Stimulated activated CD8-positive, alpha-beta memory T cell treated with anti-CD3 and anti-CD28 coated beads, Interleukin-15, amount 100 ng/mL, for 24 hours (primary cell): Measurements from ENCODE around the gene CDKL1.
"Not testable (repeated sequence)": the region's sequence is repeated elsewhere in the genome, so short reads cannot be mapped to it uniquely, and the experiment has no call there.

Experiments used
- DNase-seq: peaks from one replicate; pipeline ENCODE4 v3.0.0-alpha.2; 2020; ENCODE audit warnings: low read depth

Gene CDKL1

DNA sequence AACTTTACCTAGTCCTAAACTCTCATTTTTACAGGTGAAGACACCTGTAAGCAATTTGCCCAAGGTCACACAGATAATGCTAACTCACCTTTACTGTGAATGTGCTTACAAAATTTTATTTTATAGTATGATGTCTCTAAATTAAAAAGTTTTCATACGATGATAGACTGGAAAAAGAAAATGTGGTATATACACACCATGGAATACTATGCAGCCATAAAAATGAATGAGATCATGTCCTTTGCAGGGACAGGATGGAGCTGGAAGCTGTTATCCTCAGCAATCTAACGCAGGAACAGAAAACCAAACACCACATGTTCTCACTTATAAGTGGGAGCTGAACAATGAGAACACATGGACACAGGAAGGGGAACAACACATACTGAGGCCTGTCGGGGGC, 40.4 kb downstream of the CDKL1 start:
- DNase-seq: not testable (repeated sequence)

DNA sequence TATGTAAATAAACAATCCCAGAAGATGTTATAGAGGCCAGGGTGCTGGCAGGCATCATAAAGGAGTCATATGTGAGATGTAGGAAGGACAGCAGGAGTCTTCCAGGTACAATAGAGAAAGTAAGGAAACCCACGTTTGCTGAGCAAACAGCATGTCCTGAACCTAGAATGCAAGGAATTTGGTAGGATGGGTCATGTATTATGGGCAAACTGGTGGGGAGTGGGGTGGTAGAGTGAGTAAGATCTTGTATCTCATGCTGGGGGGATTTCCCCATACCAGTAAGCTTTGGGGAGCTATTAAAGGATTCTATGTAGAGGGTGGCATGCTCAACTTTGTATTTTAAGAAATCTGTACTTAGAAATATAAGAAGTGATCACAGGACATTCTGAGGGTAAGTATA, 41.0 kb downstream of the CDKL1 start:
- no peak for DNase-seq

DNA sequence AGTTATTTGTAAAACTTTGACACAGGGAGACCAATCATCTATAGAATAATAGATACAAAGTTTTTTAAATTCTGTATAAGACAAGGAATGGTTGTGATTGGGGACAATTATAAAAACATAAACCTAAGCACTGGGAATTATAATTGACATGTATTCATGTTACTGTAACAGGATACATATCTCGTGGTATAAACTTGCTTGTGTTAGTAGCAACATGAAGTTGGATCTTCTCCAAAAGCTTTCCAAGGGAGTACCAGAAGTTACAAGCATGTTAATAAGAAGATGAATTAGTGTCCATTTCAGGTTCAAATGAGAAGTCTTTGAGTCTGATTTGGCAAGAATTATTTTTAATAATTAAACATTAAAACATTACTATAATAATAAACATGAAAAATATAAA, 42.2 kb downstream of the CDKL1 start:
- no peak for DNase-seq

DNA sequence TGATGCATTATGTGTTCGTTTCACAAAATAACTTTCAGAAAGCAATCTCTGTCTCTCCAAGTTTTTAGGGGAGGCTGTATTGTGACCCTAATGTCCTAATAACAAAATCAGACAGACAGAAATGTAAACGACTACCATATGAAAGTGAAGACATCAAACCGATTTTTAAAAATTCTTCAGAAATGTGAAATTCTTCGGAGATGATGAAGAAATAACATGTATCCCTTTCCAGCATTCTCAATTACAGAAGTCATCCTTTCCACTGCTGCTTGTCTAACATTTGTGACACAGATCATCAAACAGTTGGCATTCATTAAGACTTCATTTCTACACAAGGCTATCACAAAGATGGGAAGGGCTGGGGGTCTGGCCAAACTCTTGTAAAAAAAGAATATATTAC, 43.6 kb downstream of the CDKL1 start:
- DNase-seq: no peak

DNA sequence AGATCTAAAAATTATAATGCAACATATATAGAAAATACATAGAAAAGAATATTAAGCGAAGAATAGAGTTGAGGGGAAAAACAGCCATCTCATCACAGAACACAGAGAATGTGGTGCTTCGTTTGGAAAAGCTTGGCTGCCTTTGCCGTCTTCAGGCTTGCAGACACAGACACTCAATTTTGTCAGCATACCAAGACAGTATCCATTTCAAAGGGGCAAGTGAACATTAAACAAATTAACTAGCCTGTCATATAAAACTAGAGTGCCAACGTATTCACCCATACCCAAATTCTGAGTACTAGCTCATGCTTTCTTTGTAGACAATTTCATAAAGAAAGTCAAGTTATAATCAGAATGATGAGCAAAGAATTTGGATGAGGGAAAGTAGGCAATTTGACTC, 44.1 kb downstream of the CDKL1 start:
- no peak for DNase-seq

DNA sequence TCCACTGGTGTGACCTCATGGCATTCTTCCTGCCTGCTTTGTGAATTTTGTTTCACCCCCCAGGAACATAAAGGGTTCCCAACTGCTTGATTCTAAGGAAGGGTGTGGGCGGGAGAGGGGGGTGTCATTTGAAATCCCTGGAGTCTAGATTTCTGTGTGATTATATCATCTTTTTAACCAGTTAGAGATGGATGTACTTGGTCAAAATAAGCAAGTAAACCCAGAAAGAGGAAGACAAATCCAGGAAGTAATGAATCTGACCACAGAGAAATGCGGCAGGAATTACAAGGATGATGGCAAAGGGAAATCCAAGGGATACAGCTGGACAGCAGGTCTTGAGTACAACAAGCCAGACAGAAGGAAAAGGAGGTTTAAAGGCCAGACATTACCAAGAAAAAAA, 45.7 kb downstream of the CDKL1 start:
- DNase-seq: no peak

DNA sequence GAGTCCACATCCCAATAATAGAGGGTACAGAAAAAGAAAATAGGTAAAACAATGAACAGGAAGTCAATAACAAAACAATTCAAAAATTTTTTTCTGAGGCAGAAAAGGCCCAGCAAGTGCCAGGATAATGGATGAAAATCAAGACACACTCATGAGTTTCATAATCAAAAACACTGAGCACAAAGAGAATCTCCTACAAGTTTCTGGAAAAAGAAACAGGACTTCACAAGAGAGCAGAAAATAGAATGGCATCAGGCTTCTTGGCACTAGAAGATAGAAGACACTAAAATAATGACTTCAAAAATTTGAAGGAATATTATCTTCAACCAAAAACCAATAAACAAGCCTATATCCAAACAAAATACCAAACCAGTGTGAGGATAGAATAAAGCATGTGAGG, 47.7 kb downstream of the CDKL1 start:
- DNase-seq: no peak

DNA sequence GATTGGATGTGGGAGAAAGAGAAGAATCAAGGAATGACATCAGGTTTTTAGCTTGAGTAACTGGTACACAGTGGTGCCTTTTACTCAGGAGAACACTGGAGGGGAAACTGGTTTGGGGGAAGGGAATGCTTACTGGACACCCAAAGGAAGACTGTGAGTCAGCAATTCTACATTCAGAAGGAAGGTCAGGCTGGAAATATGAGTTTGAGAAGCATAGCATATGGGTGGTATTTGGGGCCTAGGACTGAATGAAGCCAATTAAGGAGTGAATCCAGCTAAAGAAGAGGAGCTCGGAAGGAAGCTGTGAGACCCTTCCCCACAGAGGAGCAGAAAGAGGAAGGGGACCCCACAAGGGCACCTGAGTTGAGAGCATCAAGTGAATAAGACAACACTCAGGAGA, 49.2 kb downstream of the CDKL1 start:
- no peak for DNase-seq

DNA sequence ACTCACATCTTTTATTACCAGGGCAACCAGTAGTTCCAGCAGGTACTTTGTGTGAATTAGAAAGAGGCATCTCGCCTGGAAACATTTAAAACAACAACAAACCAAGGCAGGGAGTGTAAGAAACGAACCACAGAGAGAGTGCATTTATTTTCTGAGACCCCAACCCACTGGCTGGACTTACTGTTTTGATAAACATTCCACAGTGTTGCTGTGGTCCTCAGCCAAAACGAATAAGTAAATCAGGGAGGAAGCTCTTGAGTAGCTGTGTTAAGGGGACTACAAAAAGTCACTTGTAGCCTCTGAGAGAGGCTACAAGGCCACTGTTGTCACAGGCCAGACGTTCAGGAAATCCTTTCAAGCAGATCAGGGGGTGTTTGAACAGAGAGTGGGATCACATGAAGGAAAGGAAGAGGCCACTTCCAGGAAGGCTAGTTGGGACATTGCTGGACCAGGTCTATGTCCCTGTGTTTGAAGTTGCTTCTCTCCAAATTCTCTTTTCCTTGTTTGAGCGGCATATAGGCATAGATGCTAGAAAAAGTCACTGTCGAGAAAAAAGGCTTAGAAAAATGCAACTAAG, 50.7 kb downstream of the CDKL1 start:
- DNase-seq: no peak

DNA sequence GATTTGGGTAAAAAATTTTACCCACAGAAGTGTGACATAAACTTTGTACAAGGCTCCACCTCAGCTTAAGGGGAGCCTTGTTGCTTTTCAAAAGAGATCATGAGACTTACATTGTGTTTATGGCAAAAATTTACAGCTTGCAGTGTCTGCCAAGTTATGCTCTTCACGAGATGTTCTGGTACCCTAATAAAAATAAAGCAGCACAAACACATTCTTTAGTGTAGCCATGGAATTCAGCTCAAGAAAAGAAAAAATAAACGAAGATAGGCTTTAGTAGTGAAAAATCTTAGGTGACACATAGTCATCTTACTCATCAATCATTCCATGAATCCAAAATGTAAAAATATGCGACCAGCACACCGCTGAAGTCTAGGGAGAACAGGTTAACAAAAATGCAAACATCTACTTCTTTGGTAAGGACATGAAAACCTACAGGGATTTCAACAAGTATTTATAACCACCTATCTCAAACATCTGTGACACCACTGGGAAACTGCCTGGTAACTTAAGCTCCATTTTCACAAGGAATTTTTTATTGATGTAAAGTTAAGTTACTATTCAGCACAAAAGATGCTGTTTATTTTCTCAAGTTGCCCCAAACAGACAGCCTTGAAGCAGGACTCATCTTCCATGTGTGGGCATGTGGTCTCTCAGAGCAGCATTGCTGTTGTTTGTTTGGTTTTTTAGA, 51.7 kb downstream of the CDKL1 start:
- DNase-seq: no peak

DNA sequence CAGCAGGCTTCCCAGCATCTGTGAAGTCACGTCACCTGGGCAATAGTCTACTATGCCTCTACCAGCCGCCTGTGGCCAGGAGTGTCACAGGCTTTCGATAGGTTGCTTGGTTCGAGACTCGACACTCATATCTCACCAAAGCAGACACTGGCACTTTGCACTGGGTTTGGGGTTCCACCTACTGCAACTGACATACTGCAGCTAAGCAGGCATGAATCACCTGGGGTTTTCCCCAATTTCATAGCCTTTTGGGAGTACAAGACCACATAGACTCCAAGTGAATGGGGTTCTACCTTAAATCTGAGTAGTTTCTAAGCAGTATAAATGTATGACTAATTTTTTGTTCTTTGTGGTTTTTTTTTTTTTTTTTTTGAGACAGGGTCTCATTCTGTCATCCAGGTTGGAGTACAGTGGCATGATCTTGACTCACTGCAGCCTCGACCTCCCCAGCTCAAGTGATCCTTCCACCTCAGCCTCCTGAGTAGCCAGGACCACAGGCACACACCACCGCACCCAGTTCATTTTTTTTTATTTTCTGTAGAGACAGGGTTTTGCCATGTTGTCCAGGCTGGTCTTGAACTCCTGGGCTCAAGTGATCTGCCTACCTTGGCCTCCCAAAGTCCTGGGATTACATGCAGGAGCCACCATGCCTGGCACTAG, 52.4 kb downstream of the CDKL1 start:
- no peak for DNase-seq

DNA sequence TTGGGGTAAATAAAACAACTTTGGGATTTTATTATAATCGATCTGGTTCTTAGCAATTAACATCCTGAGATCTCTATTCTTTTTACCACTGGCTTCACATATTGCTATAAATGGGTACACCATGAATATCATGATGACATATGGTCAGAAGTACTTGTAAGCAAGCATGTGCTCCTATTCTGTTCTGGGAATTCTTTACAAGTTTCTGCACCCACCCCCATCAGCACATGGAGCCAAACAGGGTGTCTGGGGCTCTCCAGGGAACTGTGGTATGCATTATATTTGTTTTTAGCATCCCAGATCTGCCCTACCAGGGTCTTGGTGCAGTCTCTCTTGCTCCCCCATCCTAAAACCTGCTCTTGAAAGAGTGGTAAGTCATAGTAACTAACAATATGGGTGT, 53.2 kb downstream of the CDKL1 start:
- no peak for DNase-seq

DNA sequence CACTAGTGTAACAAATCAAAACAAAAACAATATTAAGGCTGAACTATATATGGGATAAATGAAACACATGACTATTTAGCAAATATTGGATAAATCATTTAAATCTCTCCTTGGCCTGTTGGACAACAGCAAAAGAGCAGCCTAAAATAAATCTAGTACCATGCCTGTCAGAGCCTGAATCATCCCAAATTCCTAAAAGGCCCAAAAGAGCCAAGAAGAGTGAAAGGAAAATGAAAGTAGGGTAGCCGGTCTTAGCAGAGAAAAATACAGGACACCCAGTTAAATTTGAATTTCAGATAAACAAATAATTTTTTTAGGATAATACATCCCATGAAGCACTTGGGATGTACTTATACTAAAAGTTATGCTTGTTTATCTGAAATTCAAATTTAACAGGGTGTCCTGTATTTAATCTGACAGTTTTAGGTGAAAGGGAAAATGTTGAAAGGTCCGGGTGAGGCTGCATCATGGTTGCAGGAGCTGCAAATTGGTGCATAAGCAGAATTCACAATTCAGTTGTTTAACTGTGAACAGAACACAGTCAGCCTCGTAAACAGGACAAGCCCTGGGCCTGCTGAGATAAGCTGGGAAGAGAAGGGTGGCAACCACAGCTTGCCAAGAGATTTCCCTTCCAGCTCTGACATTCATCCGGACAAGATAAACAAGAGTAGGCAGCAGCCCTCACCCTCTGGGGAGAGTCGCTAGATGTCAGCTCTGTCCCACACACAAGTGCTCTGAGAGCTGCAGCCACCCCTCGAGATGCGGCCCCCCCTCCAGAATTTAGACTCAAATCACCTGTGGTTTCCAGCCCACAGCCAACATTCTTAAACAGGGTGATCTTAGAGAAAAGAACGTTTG, 54.2 kb downstream of the CDKL1 start:
- no peak for DNase-seq

DNA sequence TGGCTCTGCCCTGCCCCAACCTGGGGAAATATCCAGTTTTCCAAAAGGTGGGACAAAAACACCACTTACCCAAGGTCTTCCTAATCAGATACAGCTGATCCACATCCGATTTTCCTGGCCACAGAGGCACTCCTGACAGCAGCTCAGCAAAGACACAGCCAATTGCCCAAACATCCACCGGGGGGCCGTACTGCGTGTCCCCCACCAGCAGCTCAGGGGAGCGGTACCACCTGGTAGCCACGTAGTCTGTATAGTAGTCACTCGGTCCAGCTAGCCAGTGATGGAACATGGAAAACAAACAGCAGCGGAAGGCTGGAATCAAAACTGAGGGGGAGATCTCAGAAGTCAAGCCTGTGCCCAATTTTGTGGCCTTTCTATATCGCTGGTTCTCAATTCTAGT, 55.7 kb downstream of the CDKL1 start:
- DNase-seq: no peak

DNA sequence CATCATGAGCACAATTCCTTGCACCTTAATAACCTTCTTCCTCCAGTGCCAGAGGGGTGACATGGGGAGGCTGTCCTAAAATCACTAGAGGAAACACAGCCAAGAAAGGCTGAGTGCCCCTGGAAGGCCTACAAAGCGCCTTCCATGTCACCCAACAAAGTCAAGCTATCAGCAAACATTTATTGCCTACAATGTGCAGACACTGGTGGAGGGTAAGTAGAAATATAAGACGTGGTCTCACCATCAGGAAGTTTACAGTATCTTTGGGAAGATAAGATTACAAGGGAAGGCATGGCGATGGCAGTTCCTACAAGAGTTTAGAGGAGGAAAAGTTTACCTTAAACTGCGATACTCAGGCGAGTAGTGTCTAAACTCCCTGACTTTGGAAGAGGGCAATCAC, 56.6 kb downstream of the CDKL1 start:
- DNase-seq: no peak

DNA sequence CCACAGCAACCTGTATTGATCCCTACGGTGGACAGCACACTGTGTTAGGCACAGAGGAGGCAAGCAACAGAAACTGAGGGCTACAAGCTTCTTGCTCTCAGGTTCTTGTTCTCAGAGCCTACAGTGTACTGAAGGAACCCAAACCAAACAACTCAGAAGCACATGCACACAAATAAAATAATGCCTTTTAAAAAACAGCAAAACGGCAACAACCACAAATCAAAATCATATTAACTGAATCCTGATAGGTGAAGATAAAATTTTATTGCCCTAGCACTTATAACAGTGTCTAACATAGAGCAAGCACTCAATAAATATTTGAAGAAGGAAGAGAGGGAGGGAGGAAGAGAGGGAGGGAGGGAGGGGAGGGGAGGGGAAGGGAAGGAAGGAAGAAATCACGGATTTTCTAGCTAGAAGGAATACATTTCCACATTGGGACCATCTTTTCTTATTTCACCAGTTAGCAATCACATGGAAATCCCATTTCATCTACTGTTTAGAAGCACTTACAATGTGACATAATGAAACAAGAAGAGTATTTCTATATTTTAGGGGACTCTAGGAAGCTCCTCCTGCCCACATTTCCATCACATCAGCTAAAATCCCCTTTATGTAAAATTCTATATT, 57.4 kb downstream of the CDKL1 start:
- no peak for DNase-seq

DNA sequence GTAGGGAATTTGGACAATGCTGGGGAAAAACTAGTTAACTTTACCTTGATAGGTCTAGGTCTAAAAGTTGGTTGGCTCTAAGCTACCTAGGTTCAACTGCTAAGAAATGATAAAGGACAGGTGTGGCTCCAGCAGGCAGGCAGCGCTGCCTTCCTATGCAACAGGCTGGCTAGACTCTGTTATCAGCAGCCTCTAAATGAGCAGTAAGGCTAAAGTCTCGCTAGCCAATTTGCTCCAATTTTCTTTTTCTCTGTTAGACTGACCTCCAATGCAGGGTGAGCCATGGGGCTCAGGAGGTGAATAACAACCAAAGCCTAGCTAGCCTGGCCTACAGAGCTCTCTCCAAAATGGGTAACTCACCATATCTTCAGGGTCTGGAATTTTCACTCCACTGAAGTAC, 58.1 kb downstream of the CDKL1 start:
- DNase-seq: no peak

DNA sequence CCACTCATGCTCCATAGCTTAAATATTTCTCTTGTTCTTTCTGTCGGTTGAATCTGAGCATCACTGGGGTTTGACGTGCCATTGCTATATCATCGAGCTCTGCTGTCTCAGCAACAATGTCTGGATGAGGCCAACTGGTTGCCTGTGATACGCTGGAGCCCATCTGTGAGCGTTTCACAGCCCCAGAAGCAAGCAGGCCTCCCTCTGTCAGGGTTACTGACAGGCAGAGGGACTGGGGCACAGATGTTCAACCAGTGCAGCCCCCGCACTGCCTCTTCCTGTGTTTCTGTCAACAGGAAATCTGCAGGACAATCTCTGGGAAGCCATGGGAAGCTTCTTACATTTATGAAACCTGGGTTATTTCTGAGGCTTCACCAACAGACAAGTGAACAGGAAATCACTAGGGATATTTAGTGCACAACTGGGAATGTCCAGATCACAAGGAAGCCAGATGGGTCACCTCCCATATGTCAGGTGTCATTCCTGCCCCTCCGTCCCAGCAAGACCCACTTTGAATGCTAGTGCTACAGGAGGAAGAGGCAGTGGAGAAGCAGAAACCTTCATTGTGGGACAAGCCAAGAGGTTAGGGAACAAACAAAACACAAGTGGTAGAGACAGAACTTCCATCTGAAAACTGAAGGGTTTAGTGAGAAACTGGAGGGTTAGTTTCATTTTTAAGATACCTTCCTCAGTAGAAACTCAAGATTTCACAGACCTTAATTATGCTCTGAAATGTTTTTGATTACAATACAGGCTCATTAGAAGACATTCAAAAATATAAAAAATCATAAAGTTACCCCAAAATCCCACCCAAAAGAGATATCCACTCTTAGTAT, 60.5 kb downstream of the CDKL1 start:
- no peak for DNase-seq

DNA sequence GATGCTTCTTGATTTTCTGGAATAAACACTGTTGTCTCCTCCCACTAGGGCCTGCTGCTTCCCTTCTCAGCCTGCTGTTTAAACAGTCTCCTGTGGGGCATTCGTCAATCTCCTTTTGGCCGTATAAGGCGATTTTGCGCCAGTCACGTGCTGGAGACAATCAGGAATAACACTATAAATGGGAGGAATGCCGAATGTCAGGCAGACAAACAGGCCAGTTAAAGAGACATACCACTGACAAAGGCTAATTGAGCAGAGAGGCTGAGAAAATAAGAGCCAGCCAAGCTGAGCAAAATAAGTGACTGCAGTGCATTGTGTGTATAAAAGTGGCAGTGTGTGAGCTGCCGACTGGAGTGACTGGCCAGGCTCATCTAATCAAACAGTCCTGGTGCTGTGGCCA, 61.3 kb downstream of the CDKL1 start:
- no peak for DNase-seq

DNA sequence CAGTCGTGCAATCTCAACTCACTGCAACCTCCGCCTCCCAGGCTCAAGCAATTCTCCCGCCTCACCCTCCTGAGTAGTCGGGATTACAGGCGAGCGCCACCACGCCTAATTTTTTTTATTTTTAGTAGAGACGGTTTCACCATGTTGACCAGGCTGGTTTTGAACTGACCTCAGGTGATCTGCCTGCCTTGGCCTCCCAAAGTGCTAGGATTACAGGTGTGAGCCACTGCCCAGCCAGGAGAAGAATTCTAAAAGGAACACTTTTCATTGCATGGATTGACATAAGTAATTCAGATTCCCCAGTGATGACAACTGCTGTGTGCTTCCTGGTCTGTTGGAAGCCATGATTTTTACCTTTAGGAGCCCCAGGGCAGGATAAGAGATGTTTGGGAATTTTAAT, 62.5 kb downstream of the CDKL1 start:
- no peak for DNase-seq

DNA sequence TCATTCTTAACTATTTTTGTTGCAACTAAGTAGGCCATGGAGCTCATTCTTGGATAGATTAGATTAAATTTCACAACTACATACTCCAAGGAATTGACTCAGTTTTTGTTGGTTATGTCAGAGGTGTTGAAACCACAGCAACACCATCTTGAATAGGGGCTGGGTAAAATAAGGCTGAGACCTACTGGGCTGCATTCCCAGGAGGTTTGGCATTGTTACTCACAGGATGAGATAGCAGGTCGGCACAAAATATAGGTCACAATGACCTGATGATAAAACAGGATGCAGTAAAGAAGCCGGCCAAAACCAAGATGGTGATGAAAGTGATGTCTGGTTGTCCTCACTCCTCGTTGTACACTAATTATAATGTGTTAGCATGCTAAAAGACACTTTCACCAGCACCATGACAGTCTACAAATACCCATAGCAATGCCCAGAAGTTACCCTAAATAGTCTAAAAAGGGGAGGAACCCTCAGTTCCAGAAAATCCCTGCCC, 63.6 kb downstream of the CDKL1 start:
- no peak for DNase-seq
